Measurements from ENCODE around the gene ARHGAP15.

ARHGAP15 gene

DNA sequence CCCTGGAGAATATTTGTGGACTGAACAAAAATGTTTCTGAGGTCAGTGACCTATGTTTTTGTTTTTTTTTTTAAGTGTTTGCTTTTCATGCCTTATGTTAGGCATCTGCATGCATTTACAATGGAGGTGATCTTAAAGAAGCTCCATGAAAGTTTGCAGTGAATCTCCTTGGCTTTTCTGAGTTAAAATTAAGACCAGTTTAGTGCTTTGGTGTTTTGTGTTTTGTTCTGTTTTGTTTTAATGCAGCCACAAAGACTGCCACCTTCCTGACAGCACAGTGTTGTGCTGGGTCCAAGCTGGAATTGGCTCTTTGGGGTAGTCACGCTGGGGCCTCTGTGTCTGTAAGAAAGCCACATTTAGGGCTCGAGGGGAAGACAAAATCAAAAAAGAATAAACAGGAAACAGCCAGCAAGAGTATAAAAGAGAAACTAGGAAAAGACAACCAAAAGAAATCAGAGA is 396.2 kb downstream of the ARHGAP15 start:
- no peak overlapping the region for H3K27ac ChIP-seq
- DNase-seq = no peak
- TF ChIP-seq, protein P1, sequence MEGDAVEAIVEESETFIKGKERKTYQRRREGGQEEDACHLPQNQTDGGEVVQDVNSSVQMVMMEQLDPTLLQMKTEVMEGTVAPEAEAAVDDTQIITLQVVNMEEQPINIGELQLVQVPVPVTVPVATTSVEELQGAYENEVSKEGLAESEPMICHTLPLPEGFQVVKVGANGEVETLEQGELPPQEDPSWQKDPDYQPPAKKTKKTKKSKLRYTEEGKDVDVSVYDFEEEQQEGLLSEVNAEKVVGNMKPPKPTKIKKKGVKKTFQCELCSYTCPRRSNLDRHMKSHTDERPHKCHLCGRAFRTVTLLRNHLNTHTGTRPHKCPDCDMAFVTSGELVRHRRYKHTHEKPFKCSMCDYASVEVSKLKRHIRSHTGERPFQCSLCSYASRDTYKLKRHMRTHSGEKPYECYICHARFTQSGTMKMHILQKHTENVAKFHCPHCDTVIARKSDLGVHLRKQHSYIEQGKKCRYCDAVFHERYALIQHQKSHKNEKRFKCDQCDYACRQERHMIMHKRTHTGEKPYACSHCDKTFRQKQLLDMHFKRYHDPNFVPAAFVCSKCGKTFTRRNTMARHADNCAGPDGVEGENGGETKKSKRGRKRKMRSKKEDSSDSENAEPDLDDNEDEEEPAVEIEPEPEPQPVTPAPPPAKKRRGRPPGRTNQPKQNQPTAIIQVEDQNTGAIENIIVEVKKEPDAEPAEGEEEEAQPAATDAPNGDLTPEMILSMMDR (IDR thresholded peaks at IDR 0.05; ENCODE audit: low read depth, low read length) = no peak
- no peaks in the 10 kb centered on the region for H3K27me3 ChIP-seq (ENCODE audit: insufficient read depth, low read depth, severe bottlenecking)
- no peaks in the 10 kb centered on the region for H3K9me3 ChIP-seq (ENCODE audit: severe bottlenecking)
- H3K4me3 ChIP-seq (ENCODE audit: low read depth, low read length) = no peak overlapping the region
- no peaks in the 10 kb centered on the region for H3K36me3 ChIP-seq

DNA sequence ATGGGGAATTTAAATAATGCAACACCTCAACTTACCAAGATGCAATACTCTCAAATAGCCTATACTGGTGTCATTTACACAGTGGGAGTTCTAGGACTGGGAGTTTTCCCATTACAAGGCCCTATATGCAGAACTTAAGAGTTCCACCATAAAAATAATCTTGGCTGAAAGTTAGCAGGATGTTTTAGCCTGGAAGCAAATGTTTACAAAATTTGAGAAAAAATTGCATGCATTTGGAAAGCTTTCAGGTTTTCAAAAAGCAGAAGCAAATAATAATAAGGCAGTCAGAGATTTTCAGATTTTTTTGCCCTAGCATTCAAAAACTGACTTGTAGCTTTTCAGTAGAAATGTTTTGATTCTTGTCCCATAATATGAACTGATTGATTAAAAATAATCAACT is 397.3 kb downstream of the ARHGAP15 start:
- Histone ChIP-seq H3K4me3 (ENCODE audit: low read depth, low read length) (no peak overlapping the region), H3K36me3 (no peaks in the 10 kb centered on the region), H3K9me3 (ENCODE audit: severe bottlenecking) (no peaks in the 10 kb centered on the region), H3K27me3 (ENCODE audit: insufficient read depth, low read depth, severe bottlenecking) (no peaks in the 10 kb centered on the region), H3K27ac (no peak overlapping the region)
- DNase-seq = no peak
- TF ChIP-seq, protein P1 (IDR thresholded peaks at IDR 0.05; ENCODE audit: low read depth, low read length) = no peak

DNA sequence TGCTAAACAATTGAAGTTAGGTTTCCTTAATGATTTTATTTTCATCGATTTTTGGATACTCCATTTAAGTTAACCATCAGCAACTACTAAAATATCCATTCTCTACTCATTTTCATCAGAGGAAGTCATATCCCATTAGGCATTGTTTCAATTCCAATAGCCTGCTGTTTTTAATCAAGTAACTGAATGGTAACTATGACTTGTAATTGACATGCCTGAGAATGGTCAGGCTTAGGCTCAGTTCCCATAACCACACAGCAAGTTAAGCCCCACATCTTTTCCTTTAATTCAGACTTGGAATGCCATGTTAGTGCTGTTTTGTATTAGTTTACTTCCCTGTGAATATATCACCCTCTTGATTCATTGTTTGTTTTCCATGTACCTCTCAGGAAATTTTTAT is 398.8 kb downstream of the ARHGAP15 start:
- no peaks in the 10 kb centered on the region for H3K9me3 ChIP-seq (ENCODE audit: severe bottlenecking)
- DNase-seq = no peak
- TF ChIP-seq, protein P1 (IDR thresholded peaks at IDR 0.05; ENCODE audit: low read depth, low read length) = no peak
- no peaks in the 10 kb centered on the region for H3K36me3 ChIP-seq
- no peaks in the 10 kb centered on the region for H3K27me3 ChIP-seq (ENCODE audit: insufficient read depth, low read depth, severe bottlenecking)
- H3K4me3 ChIP-seq (ENCODE audit: low read depth, low read length) = no peak overlapping the region
- no peak overlapping the region for H3K27ac ChIP-seq

DNA sequence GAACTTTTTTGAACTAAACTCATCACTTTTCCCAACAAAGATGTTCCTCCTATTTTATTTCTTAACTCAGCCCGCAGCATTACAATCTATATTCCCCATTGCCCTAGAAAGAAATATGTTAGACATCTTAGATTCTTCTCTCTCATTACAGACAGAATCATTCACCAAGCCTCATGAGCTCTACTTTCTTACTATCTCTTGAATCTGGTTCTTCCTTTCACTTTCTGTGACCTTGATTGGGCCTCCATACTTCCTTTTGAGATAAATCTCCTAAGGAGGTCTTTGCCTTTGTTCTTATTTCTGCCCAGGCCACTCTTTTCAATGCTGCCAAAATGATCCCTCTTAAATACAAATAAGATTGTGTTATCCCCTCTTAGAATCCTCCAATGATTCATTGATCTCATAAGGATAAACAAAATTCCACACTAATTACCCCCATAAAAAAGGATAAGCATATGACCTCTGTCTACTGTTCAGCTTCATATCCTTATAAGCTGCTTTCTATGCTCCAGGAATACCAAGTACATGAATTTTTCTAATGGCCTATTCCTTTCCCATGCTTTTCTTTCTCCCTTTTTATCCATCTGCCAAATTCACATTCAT is 400.0 kb downstream of the ARHGAP15 start:
- Histone ChIP-seq H3K27ac (no peak overlapping the region), H3K4me3 (ENCODE audit: low read depth, low read length) (no peak overlapping the region), H3K27me3 (ENCODE audit: insufficient read depth, low read depth, severe bottlenecking) (no peaks in the 10 kb centered on the region), H3K9me3 (ENCODE audit: severe bottlenecking) (peaks cover under 1% of the 10 kb centered on the region), H3K36me3 (no peaks in the 10 kb centered on the region)
- DNase-seq = no peak
- TF ChIP-seq, protein P1 (IDR thresholded peaks at IDR 0.05; ENCODE audit: low read depth, low read length) = no peak

DNA sequence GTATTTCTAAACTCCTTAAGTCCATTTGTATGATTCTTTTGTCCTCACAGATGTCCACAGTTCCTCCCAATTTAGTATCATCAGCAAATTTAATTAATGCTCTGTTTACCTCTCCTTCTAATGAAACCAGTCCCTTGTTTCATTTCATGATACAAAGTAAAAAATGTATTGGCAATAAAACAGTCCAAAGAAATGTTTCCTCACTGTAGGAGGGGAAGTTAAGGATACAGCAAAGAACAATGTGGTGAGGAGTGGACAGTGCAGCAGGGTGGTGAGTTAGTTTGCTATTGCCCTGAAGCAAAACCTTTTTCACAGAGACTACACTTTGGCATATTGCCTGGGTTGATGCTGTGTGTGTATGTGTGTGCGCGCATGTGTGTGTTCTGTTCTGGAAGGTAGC is 401.5 kb downstream of the ARHGAP15 start:
- Histone ChIP-seq H3K27ac (no peak overlapping the region), H3K36me3 (no peaks in the 10 kb centered on the region), H3K27me3 (ENCODE audit: insufficient read depth, low read depth, severe bottlenecking) (no peaks in the 10 kb centered on the region), H3K9me3 (ENCODE audit: severe bottlenecking) (peaks cover 3% of the 10 kb centered on the region), H3K4me3 (ENCODE audit: low read depth, low read length) (no peak overlapping the region)
- TF ChIP-seq, protein P1 (IDR thresholded peaks at IDR 0.05; ENCODE audit: low read depth, low read length) = no peak
- DNase-seq = no peak

DNA sequence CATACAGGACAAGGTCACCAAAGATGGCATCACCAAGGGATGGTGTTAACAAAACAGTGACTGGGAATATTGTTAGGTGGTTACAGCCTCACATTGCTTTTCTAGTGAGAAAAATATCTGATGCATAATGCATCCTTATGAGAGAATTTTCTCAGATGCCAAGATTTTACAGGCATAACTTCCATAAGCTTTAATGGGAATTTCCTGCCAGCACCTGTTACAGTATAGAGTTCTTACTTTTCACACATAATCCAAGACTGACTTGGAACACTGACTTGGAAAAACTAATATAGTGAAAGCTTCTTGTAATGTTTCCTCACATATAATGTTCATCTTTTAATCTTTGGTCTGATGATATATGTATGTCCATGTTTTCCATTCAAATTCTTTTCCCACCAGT is 402.8 kb downstream of the ARHGAP15 start:
- Histone ChIP-seq H3K9me3 (ENCODE audit: severe bottlenecking) (peaks cover 3% of the 10 kb centered on the region), H3K36me3 (no peaks in the 10 kb centered on the region), H3K27ac (no peak overlapping the region), H3K27me3 (ENCODE audit: insufficient read depth, low read depth, severe bottlenecking) (no peaks in the 10 kb centered on the region), H3K4me3 (ENCODE audit: low read depth, low read length) (no peak overlapping the region)
- TF ChIP-seq, protein P1 (IDR thresholded peaks at IDR 0.05; ENCODE audit: low read depth, low read length) = no peak
- no peak for DNase-seq
